CD8-positive, alpha-beta memory T cell (primary cell): ENCODE results near the gene NPLOC4. TPM values are rescaled to one million over a fixed set of nuclear protein-coding genes. Genes with fewer than 3 reads are reported as not detected.

Experiments used
- CTCF ChIA-PET: fragments of 350-600 bp; sonication (Branson Sonifier 250); formaldehyde crosslinking; loops from one replicate; lab custom pipeline; 2021; ENCODE audit warnings: antibody characterized with exemption; lab: Charles Lee
- POLR2A ChIA-PET: fragments of 350-600 bp; sonication (Branson Sonifier 250); formaldehyde crosslinking; loops from one replicate; lab custom pipeline; 2021; ENCODE audit warnings: antibody characterized with exemption; lab: Charles Lee
- DNase-seq, 5 donors: peaks; one replicate each; pipeline versions ENCODE4 v3.0.0 to v3.0.0-alpha.2; 2020 to 2022; ENCODE audit warnings: mixed read lengths in 1 of 5
- H3K27ac ChIP-seq: one replicate; pipeline ENCODE4 v1.7.0; 2013; ENCODE audit warnings: low read depth, mild to moderate bottlenecking, low read length, moderate library complexity
- H3K27me3 ChIP-seq: 2 replicates; pipeline ENCODE4 v1.7.0; 2013; ENCODE audit warnings: low read length, mild to moderate bottlenecking; ENCODE audit not compliant: insufficient read depth, poor library complexity, severe bottlenecking
- H3K36me3 ChIP-seq: 2 replicates; pipeline ENCODE4 v1.7.0; 2013; ENCODE audit warnings: mild to moderate bottlenecking, low read length, moderate library complexity; ENCODE audit not compliant: insufficient read depth
- H3K4me1 ChIP-seq: 2 replicates; pipeline ENCODE4 v1.7.0; 2013; ENCODE audit warnings: mild to moderate bottlenecking, low read length, moderate library complexity; ENCODE audit not compliant: insufficient read depth
- H3K4me3 ChIP-seq: 2 replicates; pipeline ENCODE4 v1.7.0; 2013; ENCODE audit warnings: mild to moderate bottlenecking, low read length
- H3K9me3 ChIP-seq: 2 replicates; pipeline ENCODE4 v1.7.0; 2013; ENCODE audit warnings: mild to moderate bottlenecking, low read length
- H3K27ac Mint-ChIP-seq, 8 donors: one replicate each; pipeline ENCODE4 v1.8.0; 2020 to 2021; ENCODE audit warnings: mixed read lengths in 8 of 8, mild to moderate bottlenecking in 6 of 8, inconsistent platforms in 3 of 8, moderate library complexity in 3 of 8
- H3K27me3 Mint-ChIP-seq, 2 donors: one replicate each; pipeline ENCODE4 v1.8.0; 2020 to 2021; ENCODE audit warnings: mixed read lengths in 2 of 2, mild to moderate bottlenecking in 1 of 2, moderate library complexity in 1 of 2
- H3K36me3 Mint-ChIP-seq, 3 donors: one replicate each; pipeline ENCODE4 v1.8.0; 2020 to 2021; ENCODE audit warnings: mixed read lengths in 3 of 3, inconsistent platforms in 1 of 3, mild to moderate bottlenecking in 1 of 3
- H3K4me1 Mint-ChIP-seq, 3 donors: one replicate each; pipeline ENCODE4 v1.8.0; 2020 to 2021; ENCODE audit warnings: mixed read lengths in 3 of 3, inconsistent platforms in 1 of 3, mild to moderate bottlenecking in 1 of 3
- H3K4me3 Mint-ChIP-seq, 7 donors: one replicate each; pipeline ENCODE4 v1.8.0; 2020 to 2021; ENCODE audit warnings: mixed read lengths in 7 of 7, mild to moderate bottlenecking in 6 of 7, moderate library complexity in 4 of 7, inconsistent platforms in 2 of 7
- H3K9me3 Mint-ChIP-seq, 5 donors: one replicate each; pipeline ENCODE4 v1.8.0; 2020 to 2022; ENCODE audit warnings: mixed read lengths in 5 of 5, mild to moderate bottlenecking in 3 of 5, moderate library complexity in 2 of 5, inconsistent platforms in 1 of 5
- polyA plus RNA-seq: library from polyadenylated mRNA; unstranded; fragments of 300-500 nt; fragmentation: Illumina TruSeq; gene quantifications from one replicate; pipeline ENCODE4 v1.2.3, GENCODE V29; 2021
- total RNA-seq, 2 experiments: library from RNA; stranded (reverse); gene quantifications; one replicate each; pipeline ENCODE4 v1.2.3, GENCODE V29; 2021

NPLOC4 gene
- total and polyA plus RNA-seq, 3 experiments from 2014 or later = 63.1 to 126 (median 125) TPM

GRCh38 chr17:81529437-81529803, 107.5 kb downstream of the NPLOC4 start:
- peaks cover 6% of the 10 kb centered on the region for H3K27me3 ChIP-seq
- Mint-ChIP-seq H3K4me1 (no peaks in the 10 kb centered on the region), H3K27me3 (peaks cover 2 to 7% of the 10 kb centered on the region in 2 donors)

GRCh38 chr17:81528651-81529436, 108.1 kb downstream of the NPLOC4 start:
- H3K36me3 ChIP-seq = no peaks in the 10 kb centered on the region
- H3K27me3 ChIP-seq = peaks cover 9% of the 10 kb centered on the region
- no peaks in the 10 kb centered on the region for H3K9me3 Mint-ChIP-seq
- peaks cover 2 to 6% of the 10 kb centered on the region in 2 donors for H3K27me3 Mint-ChIP-seq
- no peak overlapping the region for H3K4me3 Mint-ChIP-seq
- no peaks in the 10 kb centered on the region for H3K36me3 Mint-ChIP-seq
- POLR2A ChIA-PET = no interaction called here
- no peak overlapping the region for H3K4me3 ChIP-seq
- CTCF ChIA-PET = interaction anchor here (1.9 kb wide), 1 partner anchor 10 kb away, joined by 7 read pairs; no protein-coding TSS in a partner anchor
- H3K27ac Mint-ChIP-seq = no peak overlapping the region
- H3K4me1 ChIP-seq = no peaks in the 10 kb centered on the region
- H3K9me3 ChIP-seq = no peaks in the 10 kb centered on the region
- H3K4me1 Mint-ChIP-seq = no peaks in the 10 kb centered on the region
- no peak overlapping the region for H3K27ac ChIP-seq
- no peak for DNase-seq

More at GRCh38 chr17:81529437-81529803, 107.5 kb downstream of the NPLOC4 start:
- no peak overlapping the region for H3K4me3 ChIP-seq
- no peaks in the 10 kb centered on the region for H3K9me3 ChIP-seq
- H3K27ac Mint-ChIP-seq = no peak overlapping the region
- no peaks in the 10 kb centered on the region for H3K36me3 Mint-ChIP-seq
- no peaks in the 10 kb centered on the region for H3K9me3 Mint-ChIP-seq
- no peak for DNase-seq
- H3K4me3 Mint-ChIP-seq = no peak overlapping the region
- ChIA-PET CTCF (interaction anchor here (1.9 kb wide), 1 partner anchor 10 kb away, joined by 7 read pairs; no protein-coding TSS in a partner anchor), POLR2A (no interaction called here)
- no peaks in the 10 kb centered on the region for H3K36me3 ChIP-seq
- H3K27ac ChIP-seq = no peak overlapping the region
- H3K4me1 ChIP-seq = no peaks in the 10 kb centered on the region

- Histone ChIP-seq H3K27ac (no peak overlapping the region), H3K27me3 (peaks cover 13% of the 10 kb centered on the region), H3K9me3 (no peaks in the 10 kb centered on the region), H3K36me3 (no peaks in the 10 kb centered on the region), H3K4me3 (no peak overlapping the region), H3K4me1 (no peaks in the 10 kb centered on the region)
- peaks cover 2 to 6% of the 10 kb centered on the region in 2 donors for H3K27me3 Mint-ChIP-seq
- no peak overlapping the region for H3K4me3 Mint-ChIP-seq
- H3K9me3 Mint-ChIP-seq = no peaks in the 10 kb centered on the region
- no peaks in the 10 kb centered on the region for H3K36me3 Mint-ChIP-seq
- ChIA-PET POLR2A (no interaction called here), CTCF (no interaction called here)
- no peak for DNase-seq
- H3K27ac Mint-ChIP-seq = no peak overlapping the region
- no peaks in the 10 kb centered on the region for H3K4me1 Mint-ChIP-seq
Observed at GRCh38 chr17:81528384-81528650, 108.6 kb downstream of the NPLOC4 start.

DNA sequence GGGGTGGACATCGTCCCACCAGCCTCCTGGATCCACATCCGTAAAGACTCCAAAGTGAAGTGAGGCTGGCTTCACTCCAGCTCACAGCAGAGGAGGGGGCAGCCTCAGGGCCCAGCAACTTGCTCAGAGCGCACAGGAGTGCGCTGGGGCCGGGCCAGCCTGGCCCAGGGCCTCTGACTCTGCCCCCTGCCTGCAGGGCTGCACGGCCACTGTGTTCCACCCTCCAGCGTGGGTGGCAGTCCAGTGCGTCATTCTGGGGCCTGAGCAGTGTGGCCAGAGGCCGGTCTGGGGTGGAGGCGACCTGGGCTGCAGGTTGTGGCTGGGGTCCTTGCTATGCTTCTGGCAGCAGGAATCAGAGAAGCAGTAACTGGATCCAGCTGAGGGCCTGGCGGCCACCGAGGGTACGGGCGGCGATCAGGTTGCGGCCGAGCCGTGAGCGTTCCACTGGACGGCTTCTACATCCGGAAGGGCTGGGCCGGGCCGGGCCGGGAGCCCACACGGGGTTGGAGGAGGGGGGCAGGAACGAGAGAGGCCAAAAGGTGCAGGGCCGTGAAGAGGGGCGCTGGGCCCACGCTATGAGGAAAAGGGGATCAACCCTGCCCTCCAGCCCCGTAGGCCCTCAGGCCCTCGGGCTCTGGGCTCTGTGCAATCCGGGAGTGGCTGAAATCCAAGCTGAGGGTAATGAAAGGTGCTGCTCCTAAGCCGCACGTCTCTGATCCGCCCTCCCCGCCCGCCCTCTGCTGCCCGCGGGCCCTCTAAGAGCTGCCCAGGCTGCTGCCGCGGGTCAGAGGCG, 109.1 kb downstream of the NPLOC4 start, which contains the start of gene FSCN2:
TSS of gene FSCN2 (plus strand) at position 787 of the 793 bp plus-strand sequence. CDS start 155 bp downstream, outside the sequence.
- Mint-ChIP-seq H3K27ac (no peak within 1 kb of the TSS), H3K4me3 (no peak within 1 kb of the TSS), H3K9me3 (no peaks in the 10 kb centered on the region), H3K36me3 (no peaks in the 10 kb centered on the region), H3K4me1 (no peaks in the 10 kb centered on the region), H3K27me3 (peaks cover 4 to 6% of the 10 kb centered on the region in 2 donors)
- Histone ChIP-seq H3K36me3 (no peaks in the 10 kb centered on the region), H3K4me1 (no peaks in the 10 kb centered on the region), H3K4me3 (no peak within 1 kb of the TSS), H3K27me3 (peaks cover 13% of the 10 kb centered on the region), H3K27ac (no peak within 1 kb of the TSS), H3K9me3 (no peaks in the 10 kb centered on the region)
- ChIA-PET CTCF (no interaction called here), POLR2A (no interaction called here)
- DNase-seq = no peak

GRCh38 chr17:81526662-81527571, 110.0 kb downstream of the NPLOC4 start:
- H3K27ac ChIP-seq = no peak overlapping the region
- H3K9me3 ChIP-seq = no peaks in the 10 kb centered on the region
- ChIA-PET POLR2A (no interaction called here), CTCF (no interaction called here)
- Mint-ChIP-seq H3K4me1 (no peaks in the 10 kb centered on the region), H3K27ac (peak overlapping the region in 1 of 8 donors; percentile 91), H3K4me3 (no peak overlapping the region), H3K9me3 (no peaks in the 10 kb centered on the region), H3K36me3 (no peaks in the 10 kb centered on the region), H3K27me3 (peaks cover 4 to 6% of the 10 kb centered on the region in 2 donors)
- no peaks in the 10 kb centered on the region for H3K4me1 ChIP-seq
- DNase-seq = no peak
- H3K36me3 ChIP-seq = no peaks in the 10 kb centered on the region
- no peak overlapping the region for H3K4me3 ChIP-seq
- peaks cover 13% of the 10 kb centered on the region for H3K27me3 ChIP-seq

DNA sequence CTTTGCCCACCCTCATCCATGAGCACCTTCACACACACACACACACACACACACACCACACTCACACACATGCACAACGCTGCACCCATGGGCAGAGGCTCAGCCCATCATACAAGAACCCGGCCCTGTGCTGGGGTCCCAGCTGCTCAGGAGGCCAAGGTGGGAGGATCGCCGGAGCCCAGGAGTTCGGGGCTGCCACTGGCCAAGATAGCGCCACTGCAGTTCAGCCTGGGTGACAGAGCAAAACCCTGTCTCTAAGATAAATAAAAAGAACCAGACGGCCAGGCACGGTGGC, 112.1 kb downstream of the NPLOC4 start:
- Histone ChIP-seq H3K4me3 (no peak overlapping the region), H3K27me3 (peaks cover 13% of the 10 kb centered on the region), H3K4me1 (peaks cover 2% of the 10 kb centered on the region), H3K9me3 (no peaks in the 10 kb centered on the region), H3K36me3 (no peaks in the 10 kb centered on the region), H3K27ac (no peak overlapping the region)
- peaks cover 4 to 6% of the 10 kb centered on the region in 2 donors for H3K27me3 Mint-ChIP-seq
- H3K27ac Mint-ChIP-seq = no peak overlapping the region
- no peaks in the 10 kb centered on the region for H3K9me3 Mint-ChIP-seq
- POLR2A ChIA-PET = no interaction called here
- H3K4me1 Mint-ChIP-seq = peaks cover 2 to 6% (median 4%) of the 10 kb centered on the region in 3 donors
- no peaks in the 10 kb centered on the region for H3K36me3 Mint-ChIP-seq
- CTCF ChIA-PET = no interaction called here
- no peak for DNase-seq
- H3K4me3 Mint-ChIP-seq = no peak overlapping the region

- Mint-ChIP-seq H3K27me3 (peaks cover 4 to 6% of the 10 kb centered on the region in 2 donors), H3K9me3 (no peaks in the 10 kb centered on the region), H3K4me1 (peaks cover 2 to 6% (median 4%) of the 10 kb centered on the region in 3 donors), H3K4me3 (no peak overlapping the region), H3K36me3 (no peaks in the 10 kb centered on the region), H3K27ac (no peak overlapping the region)
- Histone ChIP-seq H3K36me3 (no peaks in the 10 kb centered on the region), H3K4me3 (no peak overlapping the region), H3K4me1 (peaks cover 6% of the 10 kb centered on the region), H3K27me3 (peaks cover 13% of the 10 kb centered on the region), H3K9me3 (no peaks in the 10 kb centered on the region), H3K27ac (no peak overlapping the region)
- no peak for DNase-seq
- ChIA-PET POLR2A (no interaction called here), CTCF (no interaction called here)
Observed at GRCh38 chr17:81524039-81524864, 112.7 kb downstream of the NPLOC4 start.
